CD4-positive, CD25-positive, alpha-beta regulatory T cell (primary cell): ENCODE results near the gene CDH13. TPM values are rescaled to one million over a fixed set of nuclear protein-coding genes. Genes with fewer than 3 reads are reported as not detected.

ENCODE experiments used
- ATAC-seq, 2 donors: fragments of 150-1000 bp; cut with Tn5 transposase; one replicate each; pipeline ENCODE4 v1.10.0; 2021; ENCODE audit warnings: low read depth in 2 of 2, moderate number of reproducible peaks in 2 of 2, moderate library complexity in 1 of 2
- DNase-seq, 3 donors: peaks; one replicate each; pipeline versions ENCODE4 v3.0.0 to v3.0.0-alpha.2; 2012 to 2022; ENCODE audit warnings: mixed read lengths in 1 of 3
- H3K27ac ChIP-seq: one replicate; pipeline ENCODE4 v1.7.0; 2013; ENCODE audit warnings: mild to moderate bottlenecking, low read length; ENCODE audit not compliant: insufficient read depth, poor library complexity, severe bottlenecking
- H3K27me3 ChIP-seq: one replicate; pipeline ENCODE4 v1.7.0; 2013; ENCODE audit warnings: low read length; ENCODE audit not compliant: control insufficient read depth, insufficient read depth
- H3K36me3 ChIP-seq: one replicate; pipeline ENCODE4 v1.7.0; 2013; ENCODE audit warnings: mild to moderate bottlenecking, low read length, moderate library complexity; ENCODE audit not compliant: control insufficient read depth, insufficient read depth
- H3K4me1 ChIP-seq: 2 replicates; pipeline ENCODE4 v1.7.0; 2013; ENCODE audit warnings: mild to moderate bottlenecking, low read length; ENCODE audit not compliant: insufficient read depth, control insufficient read depth, poor library complexity, severe bottlenecking
- H3K4me3 ChIP-seq: one replicate; pipeline ENCODE4 v1.7.0; 2013; ENCODE audit warnings: low read depth, mild to moderate bottlenecking, low read length, moderate library complexity
- H3K9me3 ChIP-seq, 2 experiments: 1 replicate in 1 of 2; 2 replicates in 1 of 2; pipeline ENCODE4 v1.7.0; 2013; ENCODE audit warnings: low read length in 2 of 2, mild to moderate bottlenecking in 1 of 2, moderate library complexity in 1 of 2; ENCODE audit not compliant: control insufficient read depth in 2 of 2
- H3K27ac Mint-ChIP-seq, 3 donors: one replicate each; pipeline ENCODE4 v1.8.0; 2020 to 2022; ENCODE audit warnings: mild to moderate bottlenecking in 3 of 3, mixed read lengths in 3 of 3, moderate library complexity in 2 of 3
- H3K27me3 Mint-ChIP-seq: one replicate; pipeline ENCODE4 v1.8.0; 2022; ENCODE audit warnings: mild to moderate bottlenecking, mixed read lengths
- H3K36me3 Mint-ChIP-seq: one replicate; pipeline ENCODE4 v1.8.0; 2020; ENCODE audit warnings: mixed read lengths
- H3K4me1 Mint-ChIP-seq, 4 donors: one replicate each; pipeline ENCODE4 v1.8.0; 2020 to 2022; ENCODE audit warnings: mixed read lengths in 4 of 4, mild to moderate bottlenecking in 1 of 4
- H3K4me3 Mint-ChIP-seq, 4 donors: one replicate each; pipeline ENCODE4 v1.8.0; 2020 to 2022; ENCODE audit warnings: mild to moderate bottlenecking in 4 of 4, mixed read lengths in 4 of 4, moderate library complexity in 3 of 4
- H3K9me3 Mint-ChIP-seq, 7 donors: one replicate each; pipeline ENCODE4 v1.8.0; 2020 to 2022; ENCODE audit warnings: mixed read lengths in 7 of 7, mild to moderate bottlenecking in 3 of 7, moderate library complexity in 2 of 7
- polyA plus RNA-seq, 4 donors: library from polyadenylated mRNA; unstranded; fragments of 300-500 nt; fragmentation: Illumina TruSeq; gene quantifications; one replicate each; pipeline ENCODE4 v1.2.3, GENCODE V29; 2021
- total RNA-seq: library from RNA; stranded (reverse); gene quantifications from one replicate; pipeline ENCODE4 v1.2.3, GENCODE V29; 2022

CDH13 gene
- total and polyA plus RNA-seq, 5 donors from 2014 or later: not detected

- no peak overlapping the region for H3K27ac Mint-ChIP-seq
- no peak for ATAC-seq
- H3K36me3 Mint-ChIP-seq: no peaks in the 10 kb centered on the region
- DNase-seq: no peak
- no peaks in the 10 kb centered on the region for H3K27me3 Mint-ChIP-seq
- Histone ChIP-seq H3K27ac (no peak overlapping the region), H3K4me3 (no peak overlapping the region), H3K27me3 (no peaks in the 10 kb centered on the region), H3K36me3 (no peaks in the 10 kb centered on the region), H3K9me3 (no peaks in the 10 kb centered on the region), H3K4me1 (no peaks in the 10 kb centered on the region)
- no peaks in the 10 kb centered on the region for H3K4me1 Mint-ChIP-seq
- H3K9me3 Mint-ChIP-seq: peaks cover 0 to 7% (median 0%) of the 10 kb centered on the region in 7 donors
- H3K4me3 Mint-ChIP-seq: no peak overlapping the region
These were observed 676.1 kb downstream of the CDH13 start for GRCh38 chr16:83302853-83303252.

- ATAC-seq (no peak), DNase-seq (no peak)
- Mint-ChIP-seq H3K4me1 (no peaks in the 10 kb centered on the region), H3K36me3 (no peaks in the 10 kb centered on the region), H3K9me3 (peaks cover 0 to 7% (median 0%) of the 10 kb centered on the region in 7 donors), H3K4me3 (no peak overlapping the region), H3K27me3 (no peaks in the 10 kb centered on the region), H3K27ac (no peak overlapping the region)
- no peak overlapping the region for H3K4me3 ChIP-seq
- H3K4me1 ChIP-seq: no peaks in the 10 kb centered on the region
- no peaks in the 10 kb centered on the region for H3K36me3 ChIP-seq
- H3K27ac ChIP-seq: no peak overlapping the region
- no peaks in the 10 kb centered on the region for H3K27me3 ChIP-seq
- no peaks in the 10 kb centered on the region for H3K9me3 ChIP-seq
These were observed 678.3 kb downstream of the CDH13 start for GRCh38 chr16:83305092-83305491.

- ATAC-seq (no peak), DNase-seq (no peak)
- Histone ChIP-seq H3K4me1 (no peaks in the 10 kb centered on the region), H3K27me3 (peaks cover 2% of the 10 kb centered on the region), H3K27ac (no peak overlapping the region), H3K36me3 (no peaks in the 10 kb centered on the region), H3K9me3 (no peaks in the 10 kb centered on the region), H3K4me3 (no peak overlapping the region)
- H3K27ac Mint-ChIP-seq: no peak overlapping the region
- H3K9me3 Mint-ChIP-seq: peaks cover 0 to 7% (median 0%) of the 10 kb centered on the region in 7 donors
- no peaks in the 10 kb centered on the region for H3K36me3 Mint-ChIP-seq
- H3K27me3 Mint-ChIP-seq: no peaks in the 10 kb centered on the region
- no peak overlapping the region for H3K4me3 Mint-ChIP-seq
- H3K4me1 Mint-ChIP-seq: no peaks in the 10 kb centered on the region
These were observed 680.3 kb downstream of the CDH13 start for GRCh38 chr16:83306961-83307593.

GRCh38 chr16:83307594-83307992, 680.8 kb downstream of the CDH13 start:
- no peaks in the 10 kb centered on the region for H3K27me3 Mint-ChIP-seq
- H3K27ac Mint-ChIP-seq: no peak overlapping the region
- H3K9me3 Mint-ChIP-seq: peaks cover 0 to 7% (median 0%) of the 10 kb centered on the region in 7 donors
- no peaks in the 10 kb centered on the region for H3K36me3 Mint-ChIP-seq
- no peak for DNase-seq
- Histone ChIP-seq H3K27ac (no peak overlapping the region), H3K27me3 (peaks cover 2% of the 10 kb centered on the region), H3K4me1 (no peaks in the 10 kb centered on the region), H3K4me3 (no peak overlapping the region), H3K36me3 (no peaks in the 10 kb centered on the region), H3K9me3 (no peaks in the 10 kb centered on the region)
- no peak overlapping the region for H3K4me3 Mint-ChIP-seq
- H3K4me1 Mint-ChIP-seq: no peaks in the 10 kb centered on the region
- no peak for ATAC-seq

- H3K36me3 ChIP-seq: no peaks in the 10 kb centered on the region
- DNase-seq (no peak), ATAC-seq (no peak)
- H3K27ac ChIP-seq: no peak overlapping the region
- peaks cover 2% of the 10 kb centered on the region for H3K27me3 ChIP-seq
- no peak overlapping the region for H3K4me3 ChIP-seq
- H3K27ac Mint-ChIP-seq: no peak overlapping the region
- no peaks in the 10 kb centered on the region for H3K4me1 ChIP-seq
- H3K4me3 Mint-ChIP-seq: no peak overlapping the region
- H3K9me3 ChIP-seq: no peaks in the 10 kb centered on the region
- H3K4me1 Mint-ChIP-seq: no peaks in the 10 kb centered on the region
- no peaks in the 10 kb centered on the region for H3K36me3 Mint-ChIP-seq
- no peaks in the 10 kb centered on the region for H3K27me3 Mint-ChIP-seq
- H3K9me3 Mint-ChIP-seq: peaks cover 0 to under 1% (median 0%) of the 10 kb centered on the region in 7 donors
These were observed 681.6 kb downstream of the CDH13 start for GRCh38 chr16:83308414-83308813.

- no peaks in the 10 kb centered on the region for H3K4me1 ChIP-seq
- Mint-ChIP-seq H3K4me3 (no peak overlapping the region), H3K27ac (no peak overlapping the region), H3K27me3 (peaks cover 8% of the 10 kb centered on the region), H3K36me3 (no peaks in the 10 kb centered on the region), H3K9me3 (no peaks in the 10 kb centered on the region), H3K4me1 (no peaks in the 10 kb centered on the region)
- H3K9me3 ChIP-seq: no peaks in the 10 kb centered on the region
- peaks cover 2% of the 10 kb centered on the region for H3K27me3 ChIP-seq
- H3K36me3 ChIP-seq: no peaks in the 10 kb centered on the region
- ATAC-seq (no peak), DNase-seq (no peak)
- H3K27ac ChIP-seq: no peak overlapping the region
- no peak overlapping the region for H3K4me3 ChIP-seq
These were observed 684.0 kb downstream of the CDH13 start for GRCh38 chr16:83310816-83311215.

GRCh38 chr16:83312015-83312717, 685.4 kb downstream of the CDH13 start:
- H3K4me3 ChIP-seq: no peak overlapping the region
- H3K27me3 ChIP-seq: peaks cover 2% of the 10 kb centered on the region
- H3K4me1 ChIP-seq: no peaks in the 10 kb centered on the region
- Mint-ChIP-seq H3K27ac (no peak overlapping the region), H3K4me3 (no peak overlapping the region), H3K36me3 (no peaks in the 10 kb centered on the region), H3K27me3 (peaks cover 10% of the 10 kb centered on the region), H3K4me1 (no peaks in the 10 kb centered on the region), H3K9me3 (peaks cover 0 to 2% (median 0%) of the 10 kb centered on the region in 7 donors)
- ATAC-seq (no peak), DNase-seq (no peak)
- no peak overlapping the region for H3K27ac ChIP-seq
- no peaks in the 10 kb centered on the region for H3K36me3 ChIP-seq
- no peaks in the 10 kb centered on the region for H3K9me3 ChIP-seq
